ENCODE results near the gene CLEC16A.

DNA sequence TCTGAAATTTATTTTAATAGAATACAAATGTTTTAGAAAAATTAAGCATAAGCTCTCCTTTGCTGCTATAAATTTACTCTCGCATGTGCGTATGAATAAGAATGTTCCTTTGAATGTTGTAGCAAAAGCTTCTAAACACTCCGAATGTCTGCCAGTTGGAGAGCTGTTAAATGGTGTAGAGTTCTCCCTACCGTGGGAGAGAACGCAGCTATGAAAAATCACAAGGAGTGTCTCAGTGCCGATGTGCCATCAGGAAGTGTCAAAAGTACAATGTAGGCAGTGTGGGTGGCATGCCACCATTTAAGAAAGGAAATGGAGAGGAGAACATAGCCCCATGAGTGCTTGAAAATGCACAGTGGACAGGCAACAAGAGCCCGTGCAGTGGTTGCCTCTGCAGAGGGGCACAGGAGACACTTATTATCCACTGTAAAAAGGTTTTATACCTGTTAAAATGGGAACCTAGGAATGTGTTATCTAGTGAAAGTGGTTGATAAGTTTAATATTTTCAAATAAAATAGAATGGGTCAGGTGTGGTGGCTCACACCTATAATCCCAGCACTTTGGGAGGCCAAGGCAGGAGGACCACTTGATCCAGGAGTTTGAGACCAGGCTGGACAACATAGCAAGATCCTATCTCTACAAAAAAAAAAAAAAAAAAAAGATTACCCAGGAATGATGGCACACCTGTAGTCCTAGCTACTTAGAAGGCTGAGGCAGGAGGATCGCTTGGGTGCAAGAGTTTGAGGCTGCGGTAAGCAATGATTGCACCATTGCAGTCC lies 167.7 kb downstream of the CLEC16A start:
- TF ChIP-seq, protein P1, sequence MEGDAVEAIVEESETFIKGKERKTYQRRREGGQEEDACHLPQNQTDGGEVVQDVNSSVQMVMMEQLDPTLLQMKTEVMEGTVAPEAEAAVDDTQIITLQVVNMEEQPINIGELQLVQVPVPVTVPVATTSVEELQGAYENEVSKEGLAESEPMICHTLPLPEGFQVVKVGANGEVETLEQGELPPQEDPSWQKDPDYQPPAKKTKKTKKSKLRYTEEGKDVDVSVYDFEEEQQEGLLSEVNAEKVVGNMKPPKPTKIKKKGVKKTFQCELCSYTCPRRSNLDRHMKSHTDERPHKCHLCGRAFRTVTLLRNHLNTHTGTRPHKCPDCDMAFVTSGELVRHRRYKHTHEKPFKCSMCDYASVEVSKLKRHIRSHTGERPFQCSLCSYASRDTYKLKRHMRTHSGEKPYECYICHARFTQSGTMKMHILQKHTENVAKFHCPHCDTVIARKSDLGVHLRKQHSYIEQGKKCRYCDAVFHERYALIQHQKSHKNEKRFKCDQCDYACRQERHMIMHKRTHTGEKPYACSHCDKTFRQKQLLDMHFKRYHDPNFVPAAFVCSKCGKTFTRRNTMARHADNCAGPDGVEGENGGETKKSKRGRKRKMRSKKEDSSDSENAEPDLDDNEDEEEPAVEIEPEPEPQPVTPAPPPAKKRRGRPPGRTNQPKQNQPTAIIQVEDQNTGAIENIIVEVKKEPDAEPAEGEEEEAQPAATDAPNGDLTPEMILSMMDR (IDR thresholded peaks at IDR 0.05), result no peak
- no peak for TF ChIP-seq POLR2AphosphoS5 (IDR thresholded peaks at IDR 0.05)

Data from breast epithelium (tissue), 3 donors.